HG03066 (cell line): ENCODE measurements around the gene GPR37.

Experiments used
- ATAC-seq: cut with Tn5 transposase; IDR thresholded peaks from one replicate; pipeline ENCODE4 v1.9.1; 2021; ENCODE audit warnings: low read depth; ENCODE audit not compliant: unreplicated experiment

Gene GPR37

GRCh38 chr7:124765401-124766352 lies at the start of gene GPR37:
Gene GPR37, minus strand, starts transcription at chr7:124765792. Its CDS starts 816 bp downstream, at chr7:124764976.
- ATAC-seq = peak; percentile 53

GRCh38 chr7:124813994-124814798 lies 48.6 kb upstream of the GPR37 start:
- no peak for ATAC-seq

DNA sequence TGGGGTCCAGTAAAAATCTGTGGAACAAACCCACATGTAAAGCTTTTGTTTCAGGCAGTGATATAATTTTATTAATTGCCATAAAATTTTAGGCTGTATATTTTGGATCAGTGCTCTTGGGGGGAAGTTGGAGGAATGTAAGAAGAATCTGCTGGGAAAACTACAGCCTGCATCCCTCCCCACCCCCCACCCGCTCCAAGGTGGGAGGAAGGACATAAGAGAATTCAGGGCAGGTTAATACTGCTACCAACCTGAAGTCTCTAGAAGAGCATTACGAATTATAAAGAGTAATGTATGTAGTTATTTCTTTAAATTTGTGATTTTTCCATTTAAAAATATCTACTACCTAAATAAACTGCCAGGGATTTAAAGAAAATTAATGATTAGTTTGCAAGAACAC lies 47.2 kb upstream of the GPR37 start:
- ATAC-seq = no peak

GRCh38 chr7:124811341-124811740 lies 45.7 kb upstream of the GPR37 start:
- no peak for ATAC-seq

- no peak for ATAC-seq
Measured at GRCh38 chr7:124810605-124811004, 45.0 kb upstream of the GPR37 start.

GRCh38 chr7:124808206-124808605 lies 42.6 kb upstream of the GPR37 start:
- ATAC-seq = no peak

DNA sequence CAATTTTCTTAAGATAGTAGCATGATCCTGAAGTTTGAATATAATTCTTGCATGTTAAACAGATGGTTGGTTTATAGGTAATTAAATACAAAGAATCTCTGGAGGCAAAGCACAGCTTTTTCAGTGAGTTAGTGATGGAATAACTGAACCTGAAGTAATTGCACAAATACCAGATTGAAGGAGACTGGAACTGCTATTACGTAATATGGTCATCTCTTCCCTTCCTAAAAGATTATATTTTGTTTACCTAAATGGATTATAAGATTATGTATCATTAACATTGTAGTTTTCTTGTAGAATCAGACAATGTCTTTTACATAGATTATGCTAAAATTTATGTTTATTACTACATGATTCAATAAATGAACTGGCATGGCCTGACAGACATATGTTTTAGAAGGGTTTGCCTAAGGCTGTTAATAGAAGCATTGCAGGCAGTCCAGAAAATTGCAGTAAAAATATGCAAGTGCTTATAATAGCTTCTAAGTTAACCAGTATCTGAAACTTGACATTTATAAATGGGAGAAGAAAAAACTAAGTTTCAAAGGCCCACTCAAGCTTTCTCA lies 35.8 kb upstream of the GPR37 start:
- no peak for ATAC-seq

GRCh38 chr7:124800386-124800785 lies 34.8 kb upstream of the GPR37 start:
- ATAC-seq = no peak

DNA sequence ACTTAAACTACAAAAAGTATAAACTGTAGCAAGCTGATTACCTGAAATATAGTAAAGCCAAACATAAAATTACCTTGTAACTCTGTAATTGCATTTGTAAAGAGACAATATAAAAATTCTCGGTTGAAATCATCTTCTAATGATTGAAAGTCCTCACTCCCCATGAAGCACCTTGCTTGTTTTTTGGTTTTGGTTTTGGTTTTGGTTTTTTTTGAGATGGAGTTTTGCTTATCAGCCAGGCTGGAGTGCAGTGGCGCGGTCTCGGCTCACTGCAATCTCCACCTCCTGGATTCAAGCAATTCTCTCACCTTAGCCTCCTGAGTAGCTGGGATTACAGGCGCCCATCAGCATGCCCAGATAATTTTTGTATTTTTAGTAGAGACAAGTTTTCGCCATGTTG lies 33.9 kb upstream of the GPR37 start:
- ATAC-seq = no peak

- ATAC-seq = no peak
Measured at GRCh38 chr7:124796771-124797170, 31.2 kb upstream of the GPR37 start.

DNA sequence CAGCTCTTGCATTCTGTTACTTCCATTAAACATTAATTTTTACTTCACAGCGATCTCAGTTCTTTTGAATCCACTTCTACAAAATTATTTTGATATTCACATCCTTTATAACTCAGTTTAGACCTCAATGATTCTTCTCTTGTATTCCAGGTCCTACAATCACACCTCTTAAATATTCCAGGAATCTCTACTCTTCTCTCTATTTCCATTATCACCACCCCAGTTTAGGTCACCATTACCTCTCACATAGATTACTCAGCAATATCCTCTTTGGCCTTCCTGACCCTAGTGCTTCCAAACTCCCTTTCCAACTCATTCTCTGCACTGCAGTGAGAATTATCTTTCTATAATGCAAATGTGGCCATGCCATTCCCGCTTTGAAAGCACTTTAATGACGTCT lies 27.1 kb upstream of the GPR37 start:
- no peak for ATAC-seq

GRCh38 chr7:124792002-124792401 lies 26.4 kb upstream of the GPR37 start:
- ATAC-seq = no peak

- no peak for ATAC-seq
Measured at GRCh38 chr7:124791426-124791825, 25.8 kb upstream of the GPR37 start.

- no peak for ATAC-seq
Measured at GRCh38 chr7:124790645-124791044, 25.1 kb upstream of the GPR37 start.

GRCh38 chr7:124785994-124786393 lies 20.4 kb upstream of the GPR37 start:
- ATAC-seq = no peak

GRCh38 chr7:124784879-124785818 lies 19.6 kb upstream of the GPR37 start:
- no peak for ATAC-seq

DNA sequence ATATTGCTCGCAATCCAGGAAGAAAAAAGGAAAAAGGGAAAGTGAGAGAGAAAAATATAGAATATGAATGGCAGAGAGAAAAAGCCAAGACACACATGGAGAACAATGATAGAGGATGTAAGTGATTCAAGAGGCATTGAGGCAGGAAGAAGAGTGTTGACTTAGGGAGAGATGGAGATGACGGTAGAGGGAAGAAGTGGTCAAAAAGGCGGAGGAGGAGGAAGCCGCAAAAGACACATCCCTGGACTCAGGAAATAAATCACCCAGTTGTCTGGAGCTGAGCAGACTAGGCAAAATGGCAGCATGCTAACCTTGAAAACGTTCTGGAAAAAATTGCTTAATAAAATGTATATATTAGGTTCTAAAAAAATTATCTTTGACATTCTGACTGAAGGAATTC lies 17.7 kb upstream of the GPR37 start:
- no peak for ATAC-seq

DNA sequence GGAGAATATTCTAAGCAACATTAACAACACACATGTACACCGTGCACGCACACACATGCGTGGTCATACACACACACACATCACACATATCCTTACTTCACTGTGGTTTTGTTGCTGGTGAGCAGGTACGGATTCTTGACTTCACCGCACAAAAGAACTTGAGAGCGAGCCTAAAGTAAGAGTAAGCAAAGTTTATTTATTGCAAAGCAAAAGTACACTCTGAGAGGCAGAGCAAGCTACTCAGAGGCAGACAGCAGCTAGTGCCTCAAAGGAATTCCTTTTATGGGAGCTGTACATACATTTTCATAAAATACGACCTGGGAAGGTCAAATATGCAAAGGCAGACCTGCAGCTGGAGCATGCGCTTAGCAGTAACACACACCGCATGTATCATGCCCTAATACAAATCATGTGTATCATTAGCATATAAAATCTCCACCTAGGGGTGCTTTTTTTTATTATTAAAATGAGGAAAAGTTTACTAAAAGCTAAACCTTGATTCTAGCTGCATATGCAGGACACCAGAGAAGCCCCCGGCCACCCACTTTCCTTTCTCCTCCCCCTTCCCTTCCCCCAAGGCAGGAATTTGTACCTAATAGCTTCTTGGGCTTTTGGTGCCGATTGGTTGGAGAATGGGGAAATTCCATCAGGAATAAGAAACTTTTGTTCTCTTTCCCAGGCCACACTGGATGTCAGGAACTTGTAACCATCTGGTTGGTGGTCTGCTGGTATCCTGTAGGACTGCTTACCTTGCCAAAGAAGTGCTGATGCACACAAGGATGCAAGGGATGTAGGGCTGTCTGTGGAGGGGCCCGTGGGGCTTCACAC lies 16.5 kb upstream of the GPR37 start:
- no peak for ATAC-seq

- ATAC-seq = no peak
Measured at GRCh38 chr7:124781418-124781817, 15.8 kb upstream of the GPR37 start.
